H9 (cell line): ENCODE results near the gene IL11RA. TPM values are rescaled to one million over a fixed set of nuclear protein-coding genes. Genes with fewer than 3 reads are reported as not detected.

ENCODE experiments used
- DNase-seq: peaks from one replicate; pipeline ENCODE4 v3.0.0-alpha.2; 2017
- H2AFZ ChIP-seq: one replicate; pipeline ENCODE4 v1.6.1; 2013; ENCODE audit warnings: mild to moderate bottlenecking, low read length, control low read depth, moderate library complexity
- H2AK5ac ChIP-seq: 2 replicates; pipeline ENCODE4 v1.6.1; 2013; ENCODE audit warnings: low read length, control low read depth, mixed read lengths; ENCODE audit not compliant: insufficient read length
- H2BK120ac ChIP-seq: one replicate; pipeline ENCODE4 v1.6.1; 2013; ENCODE audit warnings: low read depth, mild to moderate bottlenecking, low read length, control low read depth, inconsistent platforms; ENCODE audit not compliant: poor library complexity, severe bottlenecking
- H2BK12ac ChIP-seq: 2 replicates; pipeline ENCODE4 v1.6.1; 2013; ENCODE audit warnings: low read length, control low read depth, mixed read lengths, low read depth; ENCODE audit not compliant: insufficient read length
- H2BK15ac ChIP-seq: 2 replicates; pipeline ENCODE4 v1.6.1; 2013; ENCODE audit warnings: low read depth, low read length, control low read depth
- H2BK20ac ChIP-seq: one replicate; pipeline ENCODE4 v1.6.1; 2013; ENCODE audit warnings: low read depth, mild to moderate bottlenecking, low read length, control low read depth, inconsistent platforms; ENCODE audit not compliant: poor library complexity, severe bottlenecking
- H2BK5ac ChIP-seq: 2 replicates; pipeline ENCODE4 v1.6.1; 2013; ENCODE audit warnings: low read length, control low read depth, mixed read lengths; ENCODE audit not compliant: insufficient read length
- H3K14ac ChIP-seq: 2 replicates; pipeline ENCODE4 v1.6.1; 2013; ENCODE audit warnings: low read length, control low read depth; ENCODE audit not compliant: insufficient read depth
- H3K18ac ChIP-seq: 2 replicates; pipeline ENCODE4 v1.6.1; 2013; ENCODE audit warnings: low read depth, mild to moderate bottlenecking, mixed read lengths, low read length, control low read depth; ENCODE audit not compliant: insufficient read length
- H3K23ac ChIP-seq: 2 replicates; pipeline ENCODE4 v1.6.1; 2013; ENCODE audit warnings: low read length, control low read depth, mixed read lengths, low read depth; ENCODE audit not compliant: insufficient read length
- H3K23me2 ChIP-seq: 2 replicates; pipeline ENCODE4 v1.6.1; 2013; ENCODE audit warnings: low read depth, mild to moderate bottlenecking, mixed read lengths, low read length, control low read depth; ENCODE audit not compliant: insufficient read length, poor library complexity, severe bottlenecking
- H3K27ac ChIP-seq: 2 replicates; pipeline ENCODE4 v1.5.1; 2013; ENCODE audit warnings: low read length, control low read depth, mixed read lengths, low read depth; ENCODE audit not compliant: insufficient read length
- H3K27me3 ChIP-seq: 2 replicates; pipeline ENCODE4 v1.6.1; 2013; ENCODE audit warnings: low read length, control low read depth, inconsistent platforms; ENCODE audit not compliant: insufficient read depth
- H3K4ac ChIP-seq: 2 replicates; pipeline ENCODE4 v1.6.1; 2013; ENCODE audit warnings: low read depth, mild to moderate bottlenecking, control low read depth, inconsistent platforms, low read length, moderate library complexity
- H3K4me1 ChIP-seq: 2 replicates; pipeline ENCODE4 v1.6.1; 2013; ENCODE audit warnings: low read length, control low read depth, inconsistent platforms; ENCODE audit not compliant: insufficient read depth
- H3K4me2 ChIP-seq: 2 replicates; pipeline ENCODE4 v1.6.1; 2013; ENCODE audit warnings: low read length, control low read depth, mixed read lengths; ENCODE audit not compliant: insufficient read length, insufficient read depth
- H3K56ac ChIP-seq: 2 replicates; pipeline ENCODE4 v1.6.1; 2013; ENCODE audit warnings: low read depth, mild to moderate bottlenecking, mixed read lengths, low read length, control low read depth; ENCODE audit not compliant: insufficient read length
- H3K79me1 ChIP-seq: 2 replicates; pipeline ENCODE4 v1.6.1; 2013; ENCODE audit warnings: low read depth, mild to moderate bottlenecking, moderate library complexity, low read length, control low read depth, inconsistent platforms; ENCODE audit not compliant: insufficient read depth, poor library complexity, severe bottlenecking
- H3K79me2 ChIP-seq: 2 replicates; pipeline ENCODE4 v1.6.1; 2013; ENCODE audit warnings: low read length, control low read depth, inconsistent platforms; ENCODE audit not compliant: insufficient read depth
- H3K9ac ChIP-seq: 2 replicates; pipeline ENCODE4 v1.6.1; 2013; ENCODE audit warnings: low read length, control low read depth, mixed read lengths; ENCODE audit not compliant: insufficient read length; ENCODE audit errors: extremely low read depth
- H3K9me3 ChIP-seq: one replicate; pipeline ENCODE4 v1.6.1; 2013; ENCODE audit warnings: low read depth, low read length, inconsistent platforms; ENCODE audit not compliant: control insufficient read depth
- H3T11ph ChIP-seq: one replicate; pipeline ENCODE4 v1.6.1; 2013; ENCODE audit warnings: mild to moderate bottlenecking, low read length, control low read depth, inconsistent platforms
- H4K20me1 ChIP-seq: one replicate; pipeline ENCODE4 v1.6.1; 2013; ENCODE audit not compliant: control insufficient read depth, insufficient read length, insufficient read depth
- H4K5ac ChIP-seq: 2 replicates; pipeline ENCODE4 v1.6.1; 2013; ENCODE audit warnings: low read depth, mild to moderate bottlenecking, mixed read lengths, low read length, control low read depth; ENCODE audit not compliant: insufficient read length
- H4K8ac ChIP-seq: replicated peaks from 2 replicates; pipeline ENCODE4 v1.6.1; 2013; ENCODE audit warnings: low read length, control low read depth, mixed read lengths, low read depth; ENCODE audit not compliant: insufficient read length
- H4K91ac ChIP-seq: 2 replicates; pipeline ENCODE4 v1.6.1; 2013; ENCODE audit warnings: low read depth, mild to moderate bottlenecking, moderate library complexity, mixed read lengths, low read length, control low read depth; ENCODE audit not compliant: insufficient read length
- H3K27ac Mint-ChIP-seq, 3 experiments: 2 replicates in 2 of 3; 3 replicates in 1 of 3; pipeline ENCODE4 v1.8.0; 2020 to 2021; ENCODE audit warnings: mixed read lengths in 3 of 3, mild to moderate bottlenecking in 1 of 3, moderate library complexity in 1 of 3
- H3K27me3 Mint-ChIP-seq: 2 replicates; pipeline ENCODE4 v1.8.0; 2021; ENCODE audit warnings: low read depth, mild to moderate bottlenecking, moderate library complexity, mixed read lengths
- H3K36me3 Mint-ChIP-seq, 3 experiments: 2 replicates in 2 of 3; 3 replicates in 1 of 3; pipeline ENCODE4 v1.8.0; 2020 to 2021; ENCODE audit warnings: low read depth in 3 of 3, mixed read lengths in 3 of 3; ENCODE audit not compliant: insufficient read depth in 1 of 3
- H3K4me1 Mint-ChIP-seq, 2 experiments: 2 replicates each; pipeline ENCODE4 v1.8.0; 2020; ENCODE audit warnings: mixed read lengths in 2 of 2
- H3K4me3 Mint-ChIP-seq, 2 experiments: 2 replicates in 1 of 2; 3 replicates in 1 of 2; pipeline ENCODE4 v1.8.0; 2020 to 2021; ENCODE audit warnings: mild to moderate bottlenecking in 2 of 2, mixed read lengths in 2 of 2, moderate library complexity in 1 of 2
- H3K9me3 Mint-ChIP-seq, 2 experiments: 2 replicates in 1 of 2; 3 replicates in 1 of 2; pipeline ENCODE4 v1.8.0; 2020; ENCODE audit warnings: mild to moderate bottlenecking in 2 of 2, mixed read lengths in 2 of 2, moderate library complexity in 1 of 2
- CTCF ChIP-seq: fragments of 200-600 bp; sonication (generic); conservative IDR thresholded peaks from 3 replicates; pipeline ENCODE4 v1.8.0; 2021; ENCODE audit warnings: antibody characterized with exemption, mild to moderate bottlenecking
- WGBS: extraction: QIAGEN DNeasy Blood & Tissue Kit; methylation state at CpG from one replicate; pipeline ENCODE4 v1.1.7; 2013; ENCODE audit warnings: missing lambda C conversion rate, low lambda C conversion rate, mixed read lengths; ENCODE audit not compliant: insufficient read length; ENCODE audit errors: extremely low coverage; 5-methylcytosine and 5-hydroxymethylcytosine counted together
- total RNA-seq: library from RNA; stranded (reverse); gene quantifications from 2 replicates; pipeline ENCODE4 v1.2.1, GENCODE V29; 2021

IL11RA gene
- total RNA-seq, 1 experiment from 2014 or later: 8.7 TPM

- H3K27ac Mint-ChIP-seq: peak overlapping the region in 1 of 3 experiments; percentile 49; a peak in 1 of 7 replicates
Measured at GRCh38 chr9:34650816-34651215, 1.2 kb upstream of the IL11RA start.

More at GRCh38 chr9:34650816-34651215, 1.2 kb upstream of the IL11RA start:
- H4K20me1 ChIP-seq: peaks cover 3% of the 10 kb centered on the region
- H3K27me3 Mint-ChIP-seq: peaks cover 2% of the 10 kb centered on the region
- no peak overlapping the region for H3K4me2 ChIP-seq
- H3K27me3 ChIP-seq: no peaks in the 10 kb centered on the region
- no peak overlapping the region for H3K56ac ChIP-seq
- H3K14ac ChIP-seq: no peak overlapping the region
- no peak overlapping the region; a peak in 1 of 5 replicates for H3K4me3 Mint-ChIP-seq
- no peak overlapping the region for H2BK12ac ChIP-seq
- H3K79me2 ChIP-seq: peaks cover 2% of the 10 kb centered on the region; the same call in 1 of the 2 replicates
- TF ChIP-seq CTCF: no peak
- H2BK15ac ChIP-seq: no peak overlapping the region
- H3K18ac ChIP-seq: no peak overlapping the region
- no peak overlapping the region for H2BK20ac ChIP-seq
- no peak overlapping the region for H2AFZ ChIP-seq
- H4K91ac ChIP-seq: no peak overlapping the region
- H2AK5ac ChIP-seq: no peak overlapping the region
- no peak overlapping the region for H3K27ac ChIP-seq
- peaks cover 46 to 58% of the 10 kb centered on the region in 2 experiments for H3K4me1 Mint-ChIP-seq
- H2BK5ac ChIP-seq: no peak overlapping the region
- H3K79me1 ChIP-seq: no peaks in the 10 kb centered on the region
- H3T11ph ChIP-seq: no peak overlapping the region
- WGBS: no CpG with 5 or more reads among the region's 5 CpGs
- peaks cover 16% of the 10 kb centered on the region for H3K23me2 ChIP-seq
- H3K9me3 Mint-ChIP-seq: no peaks in the 10 kb centered on the region
- no peak overlapping the region for H3K23ac ChIP-seq
- no peaks in the 10 kb centered on the region for H3K9me3 ChIP-seq
- peaks cover 12% of the 10 kb centered on the region; the same call in 1 of the 2 replicates for H3K4me1 ChIP-seq
- no peak overlapping the region for H3K9ac ChIP-seq
- no peak for DNase-seq
- peaks cover 16 to 28% (median 24%) of the 10 kb centered on the region in 3 experiments; a peak in 6 of 7 replicates for H3K36me3 Mint-ChIP-seq
- H2BK120ac ChIP-seq: no peak overlapping the region
- H3K4ac ChIP-seq: no peak overlapping the region
- H4K8ac ChIP-seq: no peak overlapping the region
- no peak overlapping the region for H4K5ac ChIP-seq
